Thyroid gland (tissue), 4 donors: ENCODE data around the gene CTDSP1. TPM values are rescaled to one million over a fixed set of nuclear protein-coding genes. Genes with fewer than 3 reads are reported as not detected.

Experiments
- DNase-seq, 2 donors: peaks; one replicate each; pipeline ENCODE4 v3.0.0-alpha.2; 2019
- H3K27ac ChIP-seq, 3 donors: fragments of 200-600 bp; sonication (generic); 1 replicate in 2 of 3; 2 replicates in 1 of 3; pipeline ENCODE4 v1.5.1; 2016 to 2019; ENCODE audit warnings: mild to moderate bottlenecking in 1 of 3, moderate library complexity in 1 of 3
- H3K27me3 ChIP-seq: fragments of 200-600 bp; sonication (generic); one replicate; pipeline ENCODE4 v1.5.1; 2019
- H3K36me3 ChIP-seq, 2 donors: fragments of 200-600 bp; sonication (generic); one replicate each; pipeline ENCODE4 v1.5.1; 2016 to 2019
- H3K4me1 ChIP-seq, 2 donors: fragments of 200-600 bp; sonication (generic); one replicate each; pipeline ENCODE4 v1.5.1; 2017 to 2019
- H3K4me3 ChIP-seq, 3 donors: fragments of 200-600 bp; sonication (generic); replicated peaks in 1 of 3; 1 replicate in 2 of 3; 2 replicates in 1 of 3; pipeline ENCODE4 v1.5.1; 2016; ENCODE audit warnings: mild to moderate bottlenecking in 1 of 3
- H3K9me3 ChIP-seq: fragments of 200-600 bp; sonication (generic); one replicate; pipeline ENCODE4 v1.5.1; 2017
- POLR2A ChIP-seq, 2 donors: fragments of 450-650 bp; IDR thresholded peaks; one replicate each; pipeline ENCODE4 v1.6.1; 2017; ENCODE audit warnings: antibody characterized with exemption in 2 of 2, mild to moderate bottlenecking in 2 of 2, moderate library complexity in 1 of 2
- WGBS, 2 donors: methylation state at CpG; one replicate each; pipeline ENCODE4 v1.1.5; 2017; 5-methylcytosine and 5-hydroxymethylcytosine counted together
- intact Hi-C: fragments of 100-400 bp; cut with DNase I; formaldehyde crosslinking; loops from one replicate; pipeline ENCODE4 v1.15.1; 2023
- total RNA-seq, 4 donors: library from RNA; depleted of rRNA; stranded (reverse); fragments of >200 nt; gene quantifications; one replicate each; pipeline ENCODE4 v1.2.3, GENCODE V29; 2016
- TF ChIP-seq, protein P1 (sequence below), 6 experiments: fragments of 200-600 bp in 3 of 6; fragments of 450-650 bp in 3 of 6; sonication (generic) in 3 of 6; IDR thresholded peaks; one replicate each; pipeline ENCODE4 v1.5.1; 2016 to 2019; ENCODE audit warnings: antibody characterized with exemption in 6 of 6, mild to moderate bottlenecking in 2 of 6, inconsistent platforms in 1 of 6, moderate library complexity in 1 of 6

Gene CTDSP1
- total RNA-seq, 4 donors from 2014 or later = 105 to 152 (median 127) TPM

DNA sequence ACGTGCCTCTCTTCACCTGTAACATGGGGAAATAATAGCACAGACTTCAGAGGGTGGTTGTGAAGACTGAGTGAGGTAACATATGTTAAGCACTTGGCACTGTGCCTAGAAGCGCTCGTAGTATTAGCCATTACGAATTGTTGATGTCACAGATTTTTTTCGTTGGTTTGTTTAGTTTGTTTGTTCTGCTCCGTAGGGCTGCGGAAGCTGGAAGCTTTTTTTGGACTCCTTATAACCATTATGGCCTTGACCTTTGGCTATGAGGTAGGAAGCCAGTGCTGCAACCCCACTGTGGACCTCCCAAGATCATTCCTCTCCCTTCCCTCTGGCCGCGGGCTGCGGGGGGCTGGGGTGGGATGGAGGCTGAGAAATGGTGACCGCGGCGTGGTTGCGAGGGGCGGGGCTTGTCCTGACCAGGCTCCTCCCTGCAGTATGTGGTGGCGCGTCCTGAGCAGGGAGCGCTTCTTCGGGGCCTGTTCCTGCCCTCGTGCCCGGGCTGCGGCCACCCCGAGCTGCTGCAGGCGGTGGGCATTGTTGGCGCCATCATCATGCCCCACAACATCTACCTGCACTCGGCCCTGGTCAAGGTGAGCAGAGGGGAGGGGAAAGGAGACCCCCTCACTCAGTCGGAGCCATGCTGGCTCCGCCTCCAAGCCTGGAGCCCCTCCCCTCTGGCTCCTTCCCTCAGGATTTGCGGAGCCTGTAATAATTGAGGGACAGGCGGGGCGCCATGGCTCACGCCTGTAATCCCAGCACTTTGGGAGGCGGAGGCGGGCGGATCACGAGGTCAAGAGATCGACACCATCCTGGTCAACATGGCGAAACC, 12.1 kb upstream of the CTDSP1 start:
- Histone ChIP-seq H3K27ac (peak overlapping the region; percentile 52 to 64 (median 63)), H3K9me3 (no peaks in the 10 kb centered on the region), H3K36me3 (no peaks in the 10 kb centered on the region), H3K4me3 (peak overlapping the region in 2 of 3 donors; percentile 2 to 9), H3K27me3 (no peaks in the 10 kb centered on the region), H3K4me1 (peaks cover 0 to 18% of the 10 kb centered on the region in 2 donors)
- TF ChIP-seq, protein P1, sequence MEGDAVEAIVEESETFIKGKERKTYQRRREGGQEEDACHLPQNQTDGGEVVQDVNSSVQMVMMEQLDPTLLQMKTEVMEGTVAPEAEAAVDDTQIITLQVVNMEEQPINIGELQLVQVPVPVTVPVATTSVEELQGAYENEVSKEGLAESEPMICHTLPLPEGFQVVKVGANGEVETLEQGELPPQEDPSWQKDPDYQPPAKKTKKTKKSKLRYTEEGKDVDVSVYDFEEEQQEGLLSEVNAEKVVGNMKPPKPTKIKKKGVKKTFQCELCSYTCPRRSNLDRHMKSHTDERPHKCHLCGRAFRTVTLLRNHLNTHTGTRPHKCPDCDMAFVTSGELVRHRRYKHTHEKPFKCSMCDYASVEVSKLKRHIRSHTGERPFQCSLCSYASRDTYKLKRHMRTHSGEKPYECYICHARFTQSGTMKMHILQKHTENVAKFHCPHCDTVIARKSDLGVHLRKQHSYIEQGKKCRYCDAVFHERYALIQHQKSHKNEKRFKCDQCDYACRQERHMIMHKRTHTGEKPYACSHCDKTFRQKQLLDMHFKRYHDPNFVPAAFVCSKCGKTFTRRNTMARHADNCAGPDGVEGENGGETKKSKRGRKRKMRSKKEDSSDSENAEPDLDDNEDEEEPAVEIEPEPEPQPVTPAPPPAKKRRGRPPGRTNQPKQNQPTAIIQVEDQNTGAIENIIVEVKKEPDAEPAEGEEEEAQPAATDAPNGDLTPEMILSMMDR (IDR thresholded peaks at IDR 0.05) = no peak
- no peak for TF ChIP-seq POLR2A (IDR thresholded peaks at IDR 0.05)
- intact Hi-C loops = no loop called here
- peak; percentile 66 to 72 for DNase-seq
- WGBS, 2 donors = 16 to 32% methylated on average over 27 to 29 of the region's 38 CpGs

- no peaks in the 10 kb centered on the region for H3K27me3 ChIP-seq
- H3K9me3 ChIP-seq = no peaks in the 10 kb centered on the region
- H3K36me3 ChIP-seq = no peaks in the 10 kb centered on the region
- TF ChIP-seq, protein P1 (IDR thresholded peaks at IDR 0.05) = no peak
- no peak for TF ChIP-seq POLR2A (IDR thresholded peaks at IDR 0.05)
- H3K27ac ChIP-seq = no peak overlapping the region
- WGBS, 2 donors = 89 to 96% methylated on average over 17 of the region's 17 CpGs
- no peak for DNase-seq
- H3K4me3 ChIP-seq = no peak overlapping the region
- peaks cover 0 to 15% of the 10 kb centered on the region in 2 donors for H3K4me1 ChIP-seq
- intact Hi-C loops = loop anchor here (5.0 kb wide), 2 partner anchors 87 to 112 kb away; no protein-coding TSS in a partner anchor
These were observed 10.1 kb upstream of the CTDSP1 start for GRCh38 chr2:218389333-218390150.

- Histone ChIP-seq H3K4me3 (no peak overlapping the region), H3K9me3 (no peaks in the 10 kb centered on the region), H3K27me3 (no peaks in the 10 kb centered on the region), H3K27ac (no peak overlapping the region), H3K4me1 (peaks cover 0 to 22% of the 10 kb centered on the region in 2 donors), H3K36me3 (no peaks in the 10 kb centered on the region)
- TF ChIP-seq, protein P1 (IDR thresholded peaks at IDR 0.05) = no peak
- TF ChIP-seq POLR2A (IDR thresholded peaks at IDR 0.05) = no peak
- WGBS, 2 donors = 89 to 96% methylated on average over 21 to 23 of the region's 23 CpGs
- intact Hi-C loops = loop anchor here (5.0 kb wide), 2 partner anchors 89 to 114 kb away; no protein-coding TSS in a partner anchor
- no peak for DNase-seq
These were observed 8.5 kb upstream of the CTDSP1 start for GRCh38 chr2:218391202-218391601.

DNA sequence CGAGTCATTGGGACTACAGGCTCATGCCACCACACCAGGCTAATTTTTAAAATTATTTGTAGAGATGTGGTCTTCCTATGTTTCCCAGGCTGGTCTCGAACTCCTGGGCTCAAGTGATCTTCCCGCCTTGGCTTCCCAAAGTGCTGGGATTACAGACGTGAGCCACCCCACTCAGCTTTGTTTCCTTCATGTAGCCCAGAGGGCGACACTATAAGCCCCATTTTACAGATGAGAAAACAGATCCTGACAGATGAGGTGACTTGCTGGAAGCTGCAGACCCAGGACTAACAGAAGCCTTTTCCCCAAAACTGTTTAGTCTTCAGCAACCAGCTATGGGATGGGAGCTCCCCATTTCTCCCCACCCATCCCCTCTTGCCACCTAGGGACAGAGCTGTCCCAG, 7.2 kb upstream of the CTDSP1 start:
- intact Hi-C loops = loop anchor here (5.0 kb wide), 2 partner anchors 90 to 115 kb away; no protein-coding TSS in a partner anchor
- Histone ChIP-seq H3K9me3 (no peaks in the 10 kb centered on the region), H3K27ac (no peak overlapping the region), H3K4me3 (no peak overlapping the region), H3K36me3 (no peaks in the 10 kb centered on the region), H3K27me3 (no peaks in the 10 kb centered on the region), H3K4me1 (peaks cover 9 to 20% of the 10 kb centered on the region in 2 donors)
- DNase-seq = no peak
- no peak for TF ChIP-seq POLR2A (IDR thresholded peaks at IDR 0.05)
- TF ChIP-seq, protein P1 (IDR thresholded peaks at IDR 0.05) = no peak
- 91 to 94% methylated on average over 5 of the region's 5 CpGs for WGBS, 2 donors
